Activated CD4-positive, alpha-beta T cell treated with anti-CD3 and anti-CD28 coated beads for 36 hours (primary cell): ENCODE measurements around the gene MUSTN1. TPM values are rescaled to one million over a fixed set of nuclear protein-coding genes. Genes with fewer than 3 reads are reported as not detected.
A peak's percentile ranks its signal among the peaks of the same experiment; 100 is the strongest.

Source experiments
- ATAC-seq: fragments of 200-7000 bp; cut with Tn5 transposase; one replicate; pipeline ENCODE4 v1.10.0; 2021; ENCODE audit warnings: mild to moderate bottlenecking, moderate library complexity
- CTCF ChIA-PET: fragments of 350-600 bp; sonication (Branson Sonifier 250); formaldehyde crosslinking; loops from one replicate; lab custom pipeline; 2021; ENCODE audit warnings: antibody characterized with exemption; lab: Charles Lee
- POLR2A ChIA-PET: fragments of 350-600 bp; sonication (Branson Sonifier 250); formaldehyde crosslinking; loops from one replicate; lab custom pipeline; 2021; ENCODE audit warnings: antibody characterized with exemption, inconsistent platforms; lab: Charles Lee
- DNase-seq: peaks from one replicate; pipeline ENCODE4 v3.0.0-alpha.2; 2020
- H3K27ac Mint-ChIP-seq: one replicate; pipeline ENCODE4 v1.8.0; 2021; ENCODE audit warnings: mixed read lengths
- H3K27me3 Mint-ChIP-seq: one replicate; pipeline ENCODE4 v1.8.0; 2021; ENCODE audit warnings: mixed read lengths
- H3K36me3 Mint-ChIP-seq: one replicate; pipeline ENCODE4 v1.8.0; 2021; ENCODE audit warnings: low read depth, mixed read lengths
- H3K4me1 Mint-ChIP-seq: one replicate; pipeline ENCODE4 v1.8.0; 2021; ENCODE audit warnings: mixed read lengths
- H3K4me3 Mint-ChIP-seq: one replicate; pipeline ENCODE4 v1.8.0; 2021; ENCODE audit warnings: mild to moderate bottlenecking, moderate library complexity, mixed read lengths
- H3K9me3 Mint-ChIP-seq: one replicate; pipeline ENCODE4 v1.8.0; 2021; ENCODE audit warnings: low read depth, mixed read lengths
- intact Hi-C, 2 experiments: fragments of 100-400 bp; cut with DNase I in 1 of 2; cut with micrococcal nuclease in 1 of 2; formaldehyde crosslinking; loops; one replicate each; pipeline versions ENCODE4 v1.14.2 to v1.15.1; 2022 to 2024; cut with DNase I, micrococcal nuclease
- total RNA-seq, 2 experiments: library from RNA; stranded (reverse); gene quantifications; one replicate each; pipeline ENCODE4 v1.2.3, GENCODE V29; 2021

The MUSTN1 gene
- total RNA-seq, 2 experiments from 2014 or later = 2.8 TPM; not detected in 1

GRCh38 chr3:52854013-52854412 lies 19.2 kb upstream of the MUSTN1 start:
- DNase-seq = no peak
- no peaks in the 10 kb centered on the region for H3K9me3 Mint-ChIP-seq
- intact Hi-C loops = loop anchor here (5.0 to 10.0 kb wide), 3 partner anchors 38 to 341 kb away; no protein-coding TSS in a partner anchor
- peaks cover 5% of the 10 kb centered on the region for H3K36me3 Mint-ChIP-seq
- no peaks in the 10 kb centered on the region for H3K27me3 Mint-ChIP-seq
- no peak for ATAC-seq
- CTCF ChIA-PET = no interaction called here
- POLR2A ChIA-PET = no interaction called here
- no peak overlapping the region for H3K27ac Mint-ChIP-seq
- H3K4me1 Mint-ChIP-seq = no peaks in the 10 kb centered on the region
- H3K4me3 Mint-ChIP-seq = no peak overlapping the region

DNA sequence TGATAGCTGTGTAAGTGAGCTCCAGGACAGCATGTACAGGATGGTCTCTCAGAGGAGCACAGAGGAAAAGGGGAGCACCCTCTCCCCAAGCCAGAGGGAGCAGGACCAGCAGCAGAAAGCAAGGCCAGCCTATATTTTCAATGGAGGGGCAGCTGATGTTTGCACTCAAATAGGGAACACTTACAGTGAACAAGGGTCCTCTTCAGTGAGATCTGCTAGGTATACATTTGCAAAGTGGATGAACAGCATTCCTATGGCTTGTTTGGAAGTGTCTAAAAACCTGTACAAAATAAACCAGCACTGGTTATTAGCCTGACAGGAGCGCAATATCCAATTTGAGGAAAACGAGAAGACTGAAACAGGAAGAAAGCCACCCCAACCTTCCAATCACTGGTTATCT lies 17.6 kb upstream of the MUSTN1 start:
- H3K9me3 Mint-ChIP-seq = no peaks in the 10 kb centered on the region
- ATAC-seq (no peak), DNase-seq (no peak)
- H3K4me3 Mint-ChIP-seq = no peak overlapping the region
- H3K27me3 Mint-ChIP-seq = no peaks in the 10 kb centered on the region
- intact Hi-C loops = loop anchor here (5.0 to 10.0 kb wide), 3 partner anchors 40 to 342 kb away; no protein-coding TSS in a partner anchor
- CTCF ChIA-PET = interaction anchor here (1.1 to 1.6 kb wide), 5 partner anchors 9 to 119 kb away, joined by 3 to 11 read pairs (median 5); no protein-coding TSS in a partner anchor
- peaks cover 7% of the 10 kb centered on the region for H3K36me3 Mint-ChIP-seq
- POLR2A ChIA-PET = no interaction called here
- H3K4me1 Mint-ChIP-seq = no peaks in the 10 kb centered on the region
- no peak overlapping the region for H3K27ac Mint-ChIP-seq

GRCh38 chr3:52851348-52851747 lies 16.5 kb upstream of the MUSTN1 start:
- ATAC-seq (peak; percentile 88), DNase-seq (peak; percentile 50)
- Mint-ChIP-seq H3K9me3 (no peaks in the 10 kb centered on the region), H3K27ac (no peak overlapping the region), H3K27me3 (no peaks in the 10 kb centered on the region), H3K4me3 (no peak overlapping the region), H3K36me3 (peaks cover 7% of the 10 kb centered on the region), H3K4me1 (no peaks in the 10 kb centered on the region)
- ChIA-PET CTCF (interaction anchor here (1.0 to 1.5 kb wide), 8 partner anchors 13 to 220 kb away, joined by 3 to 6 read pairs (median 4); no protein-coding TSS in a partner anchor), POLR2A (interaction anchor here (0.6 kb wide), 1 partner anchor 474 kb away, joined by 7 read pairs; no protein-coding TSS in a partner anchor)
- intact Hi-C loops = loop anchor here (1.0 to 10.0 kb wide), 6 partner anchors 41 to 345 kb away; no protein-coding TSS in a partner anchor

- ChIA-PET CTCF (interaction anchor here (1.0 to 3.5 kb wide), 2 partner anchors 12 to 84 kb away, joined by 3 to 10 read pairs; no protein-coding TSS in a partner anchor), POLR2A (no interaction called here)
- intact Hi-C loops = loop anchor here (2.0 to 10.0 kb wide), 4 partner anchors 43 to 347 kb away; no protein-coding TSS in a partner anchor
- DNase-seq (no peak), ATAC-seq (no peak)
- Mint-ChIP-seq H3K4me3 (no peak overlapping the region), H3K4me1 (peaks cover 2% of the 10 kb centered on the region), H3K9me3 (no peaks in the 10 kb centered on the region), H3K27me3 (no peaks in the 10 kb centered on the region), H3K36me3 (peaks cover 7% of the 10 kb centered on the region), H3K27ac (no peak overlapping the region)
Measured at GRCh38 chr3:52849656-52850055, 14.8 kb upstream of the MUSTN1 start.

DNA sequence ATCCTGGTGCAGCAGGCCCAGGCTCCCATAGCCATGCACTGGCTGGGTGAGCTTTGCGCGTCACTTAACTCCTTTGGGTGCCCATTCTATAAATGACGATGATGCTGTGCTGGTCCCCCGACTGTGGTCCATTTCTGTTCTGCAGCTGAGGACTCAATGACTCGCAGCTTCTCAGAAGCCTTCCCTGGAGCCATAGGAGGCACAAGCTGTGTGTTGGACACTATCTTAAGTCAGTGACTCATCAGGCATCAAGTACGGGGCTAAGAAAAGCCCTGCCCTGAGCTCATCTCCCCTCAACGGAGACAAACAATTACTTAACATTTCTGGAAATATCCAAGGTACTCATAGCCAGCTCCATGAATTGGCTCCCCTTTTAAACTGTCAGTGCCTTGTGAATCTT lies 13.8 kb upstream of the MUSTN1 start:
- Mint-ChIP-seq H3K9me3 (no peaks in the 10 kb centered on the region), H3K4me1 (peaks cover 7% of the 10 kb centered on the region), H3K27me3 (no peaks in the 10 kb centered on the region), H3K36me3 (peaks cover 7% of the 10 kb centered on the region), H3K27ac (no peak overlapping the region), H3K4me3 (no peak overlapping the region)
- DNase-seq (no peak), ATAC-seq (no peak)
- intact Hi-C loops = no loop called here
- ChIA-PET CTCF (interaction anchor here (0.5 to 3.5 kb wide), 8 partner anchors 9 to 439 kb away, joined by 3 to 10 read pairs (median 4); no protein-coding TSS in a partner anchor), POLR2A (no interaction called here)

GRCh38 chr3:52847726-52848125 lies 12.9 kb upstream of the MUSTN1 start:
- CTCF ChIA-PET = interaction anchor here (0.6 to 3.5 kb wide), 5 partner anchors 8 to 263 kb away, joined by 3 to 10 read pairs (median 4); no protein-coding TSS in a partner anchor
- intact Hi-C loops = no loop called here
- no peak for ATAC-seq
- H3K36me3 Mint-ChIP-seq = peaks cover 7% of the 10 kb centered on the region
- no peak overlapping the region for H3K4me3 Mint-ChIP-seq
- POLR2A ChIA-PET = no interaction called here
- DNase-seq = no peak
- peaks cover 7% of the 10 kb centered on the region for H3K4me1 Mint-ChIP-seq
- no peak overlapping the region for H3K27ac Mint-ChIP-seq
- H3K27me3 Mint-ChIP-seq = no peaks in the 10 kb centered on the region
- H3K9me3 Mint-ChIP-seq = no peaks in the 10 kb centered on the region

DNA sequence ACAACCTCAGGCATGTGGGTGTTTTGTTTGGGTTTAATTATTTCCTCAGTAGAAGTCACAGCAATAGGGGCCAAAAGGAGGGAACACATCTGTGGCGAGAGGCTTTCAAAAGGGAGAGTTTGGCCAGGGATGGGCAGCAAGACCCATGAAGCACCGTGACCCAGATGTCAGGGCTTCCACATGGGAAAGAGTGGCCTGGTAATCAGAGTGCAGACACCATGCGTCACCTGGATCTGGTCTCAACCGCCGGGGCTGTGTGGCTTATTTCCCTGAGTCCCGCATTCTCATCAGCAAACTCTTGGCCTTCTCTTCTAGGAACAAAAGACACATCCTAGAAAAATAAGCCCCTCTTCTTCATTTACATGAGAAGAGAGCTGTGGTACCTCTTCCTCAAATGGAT lies 12.4 kb upstream of the MUSTN1 start:
- Mint-ChIP-seq H3K27me3 (no peaks in the 10 kb centered on the region), H3K4me1 (peaks cover 7% of the 10 kb centered on the region), H3K27ac (no peak overlapping the region), H3K4me3 (no peak overlapping the region), H3K9me3 (no peaks in the 10 kb centered on the region), H3K36me3 (peaks cover 7% of the 10 kb centered on the region)
- DNase-seq = no peak
- no peak for ATAC-seq
- POLR2A ChIA-PET = no interaction called here
- CTCF ChIA-PET = interaction anchor here (0.6 to 3.5 kb wide), 3 partner anchors 10 to 117 kb away, joined by 3 to 10 read pairs (median 3); no protein-coding TSS in a partner anchor
- intact Hi-C loops = no loop called here

GRCh38 chr3:52846432-52846965 lies 11.7 kb upstream of the MUSTN1 start:
- Mint-ChIP-seq H3K4me3 (no peak overlapping the region), H3K36me3 (peaks cover 2% of the 10 kb centered on the region), H3K27ac (no peak overlapping the region), H3K4me1 (peaks cover 7% of the 10 kb centered on the region), H3K9me3 (no peaks in the 10 kb centered on the region), H3K27me3 (no peaks in the 10 kb centered on the region)
- CTCF ChIA-PET = interaction anchor here (1.4 to 3.5 kb wide), 4 partner anchors 9 to 225 kb away, joined by 3 to 10 read pairs (median 6); no protein-coding TSS in a partner anchor
- intact Hi-C loops = no loop called here
- POLR2A ChIA-PET = no interaction called here
- DNase-seq = no peak
- no peak for ATAC-seq

DNA sequence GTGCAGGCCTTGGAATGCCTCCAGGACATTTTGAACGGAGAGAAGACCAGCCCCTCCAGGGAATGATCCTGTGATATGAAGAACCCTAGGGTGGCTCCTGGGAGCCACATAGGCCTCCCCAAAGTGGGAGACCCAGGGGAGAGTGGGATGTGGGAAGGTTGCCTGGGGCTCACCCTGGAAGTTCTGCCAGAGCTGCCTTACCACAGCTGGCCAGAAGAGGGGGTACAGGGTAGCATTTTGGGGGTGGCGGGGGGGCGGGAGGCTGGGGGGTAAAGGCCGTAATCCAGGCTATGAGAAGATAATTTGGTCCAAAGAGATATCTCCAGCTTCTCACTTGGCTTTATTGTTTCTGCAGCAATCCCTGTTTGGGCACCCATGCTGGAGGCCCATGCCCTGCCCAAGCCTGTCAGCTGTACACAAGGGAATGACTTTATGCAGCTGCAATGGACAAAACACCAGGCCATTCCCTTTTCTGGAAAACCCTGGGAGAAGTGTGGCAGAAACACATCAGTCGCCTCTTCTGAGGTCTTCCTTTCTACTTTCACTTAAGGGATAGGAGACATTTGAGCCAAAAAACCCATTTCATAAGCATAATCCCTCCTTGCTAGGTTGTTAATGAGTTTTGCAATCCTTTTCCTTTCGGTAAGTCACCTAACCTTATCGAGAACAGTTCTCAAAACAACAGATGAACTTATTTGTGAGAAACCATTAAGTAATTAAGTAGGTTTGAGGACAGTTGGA lies 11.0 kb upstream of the MUSTN1 start:
- H3K4me3 Mint-ChIP-seq = no peak overlapping the region
- POLR2A ChIA-PET = no interaction called here
- no peaks in the 10 kb centered on the region for H3K9me3 Mint-ChIP-seq
- peaks cover 7% of the 10 kb centered on the region for H3K4me1 Mint-ChIP-seq
- intact Hi-C loops = loop anchor here in 1 of 2 experiments (2.0 kb wide), 1 partner anchor 51 kb away; the partner anchor contains the start of gene STIMATE
- no peak for ATAC-seq
- H3K27ac Mint-ChIP-seq = no peak overlapping the region
- CTCF ChIA-PET = interaction anchor here (1.4 to 3.5 kb wide), 7 partner anchors 9 to 226 kb away, joined by 3 to 10 read pairs (median 6); no protein-coding TSS in a partner anchor
- H3K27me3 Mint-ChIP-seq = no peaks in the 10 kb centered on the region
- DNase-seq = peak; percentile 50
- peaks cover 2% of the 10 kb centered on the region for H3K36me3 Mint-ChIP-seq

- H3K27ac Mint-ChIP-seq = no peak overlapping the region
Measured at GRCh38 chr3:52845157-52845556, 10.3 kb upstream of the MUSTN1 start.

More at GRCh38 chr3:52845157-52845556, 10.3 kb upstream of the MUSTN1 start:
- H3K4me1 Mint-ChIP-seq = peaks cover 7% of the 10 kb centered on the region
- no peak overlapping the region for H3K4me3 Mint-ChIP-seq
- no peaks in the 10 kb centered on the region for H3K27me3 Mint-ChIP-seq
- peaks cover 3% of the 10 kb centered on the region for H3K36me3 Mint-ChIP-seq
- CTCF ChIA-PET = interaction anchor here (0.7 to 2.2 kb wide), 8 partner anchors 8 to 226 kb away, joined by 3 to 9 read pairs (median 5); no protein-coding TSS in a partner anchor
- intact Hi-C loops = loop anchor here in 1 of 2 experiments (2.0 kb wide), 1 partner anchor 52 kb away; the partner anchor contains the start of gene STIMATE
- DNase-seq = no peak
- H3K9me3 Mint-ChIP-seq = no peaks in the 10 kb centered on the region
- no peak for ATAC-seq
- POLR2A ChIA-PET = no interaction called here
